ENCODE data around the gene ADO.

DNA sequence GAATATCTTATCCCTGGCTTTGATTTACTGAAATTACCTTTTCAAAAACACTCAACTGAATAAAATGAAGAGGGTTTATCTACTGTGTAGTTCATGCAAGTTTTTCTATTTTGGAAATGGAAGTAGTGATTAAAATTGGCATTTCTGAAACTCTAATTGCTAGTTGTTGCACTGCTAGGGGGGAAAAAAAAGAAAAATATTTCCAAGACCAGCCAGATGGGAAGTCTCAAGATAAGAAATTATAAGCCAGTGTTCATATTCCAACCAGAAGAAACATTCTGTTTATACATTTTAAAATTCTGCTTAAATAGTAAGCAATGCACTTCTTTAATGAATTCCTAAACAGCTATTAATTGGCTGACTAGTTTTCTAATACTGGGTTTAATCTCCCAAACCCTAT lies 9.4 kb upstream of the ADO start:
- TF ChIP-seq, protein P1, sequence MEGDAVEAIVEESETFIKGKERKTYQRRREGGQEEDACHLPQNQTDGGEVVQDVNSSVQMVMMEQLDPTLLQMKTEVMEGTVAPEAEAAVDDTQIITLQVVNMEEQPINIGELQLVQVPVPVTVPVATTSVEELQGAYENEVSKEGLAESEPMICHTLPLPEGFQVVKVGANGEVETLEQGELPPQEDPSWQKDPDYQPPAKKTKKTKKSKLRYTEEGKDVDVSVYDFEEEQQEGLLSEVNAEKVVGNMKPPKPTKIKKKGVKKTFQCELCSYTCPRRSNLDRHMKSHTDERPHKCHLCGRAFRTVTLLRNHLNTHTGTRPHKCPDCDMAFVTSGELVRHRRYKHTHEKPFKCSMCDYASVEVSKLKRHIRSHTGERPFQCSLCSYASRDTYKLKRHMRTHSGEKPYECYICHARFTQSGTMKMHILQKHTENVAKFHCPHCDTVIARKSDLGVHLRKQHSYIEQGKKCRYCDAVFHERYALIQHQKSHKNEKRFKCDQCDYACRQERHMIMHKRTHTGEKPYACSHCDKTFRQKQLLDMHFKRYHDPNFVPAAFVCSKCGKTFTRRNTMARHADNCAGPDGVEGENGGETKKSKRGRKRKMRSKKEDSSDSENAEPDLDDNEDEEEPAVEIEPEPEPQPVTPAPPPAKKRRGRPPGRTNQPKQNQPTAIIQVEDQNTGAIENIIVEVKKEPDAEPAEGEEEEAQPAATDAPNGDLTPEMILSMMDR (IDR thresholded peaks at IDR 0.05; ENCODE audit: insufficient read depth, low read depth, low read length) = no peak
- TF ChIP-seq EZH2 (IDR thresholded peaks at IDR 0.05; ENCODE audit: insufficient read depth, low read length) = no peak

Data from astrocyte (in vitro differentiated cells and primary cell).